ENCODE results near the gene LRP6. TPM values are rescaled to one million over a fixed set of nuclear protein-coding genes. Genes with fewer than 3 reads are reported as not detected.

The LRP6 gene
- total RNA-seq, 1 donor from 2014 or later: 40.9 TPM

DNA sequence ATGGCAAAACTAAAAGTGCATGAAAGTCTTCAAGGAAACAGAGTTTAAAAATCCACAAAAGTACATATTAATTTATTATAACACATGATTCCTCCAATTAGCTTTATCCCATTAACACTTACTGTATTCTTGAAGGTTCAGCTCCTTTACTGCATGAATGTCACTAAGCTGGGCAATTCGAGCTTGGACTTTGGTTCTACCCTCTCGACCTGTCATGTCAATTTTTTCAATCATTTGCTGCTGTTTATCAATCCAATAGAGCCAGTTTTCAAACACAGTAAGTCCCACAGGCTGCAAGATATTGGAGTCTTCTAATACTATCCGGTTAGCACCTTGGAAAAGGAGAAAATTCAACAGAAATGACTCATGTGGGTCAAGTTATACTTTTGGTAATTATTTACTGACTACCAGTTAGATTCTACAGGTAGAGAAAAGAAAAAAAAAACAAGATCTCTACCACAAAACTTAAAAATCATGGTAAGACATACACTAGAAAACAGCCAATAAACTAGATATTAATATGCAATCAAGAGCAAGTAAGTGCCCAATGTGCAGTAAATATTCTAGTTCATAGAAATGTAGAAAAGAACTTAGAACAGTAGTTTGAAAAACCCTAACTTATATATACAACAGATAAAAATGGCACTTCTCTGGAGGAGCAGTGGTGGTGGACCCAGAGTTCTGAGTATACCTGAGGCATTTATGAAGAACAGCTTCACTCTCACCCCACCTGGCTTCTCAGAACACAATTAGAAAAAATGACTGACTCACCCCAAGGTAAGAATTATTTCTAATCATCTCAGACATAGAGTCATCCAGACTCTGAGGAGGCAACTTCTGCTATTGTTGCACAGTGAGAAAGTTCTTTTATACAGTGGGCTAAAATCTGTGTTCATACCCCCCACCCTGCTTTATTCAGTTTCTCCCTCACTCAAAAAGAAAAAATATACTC, 128.4 kb downstream of the LRP6 start:
- DNase-seq (ENCODE audit: low read depth) (no peak), FAIRE-seq (no peak)
- H3K27ac Mint-ChIP-seq (ENCODE audit: unreplicated experiment): no peak overlapping the region
- H3K9me3 ChIP-seq (ENCODE audit: insufficient read depth, low read depth, low read length): no peaks in the 10 kb centered on the region
- TF ChIP-seq CTCF (IDR thresholded peaks at IDR 0.05; ENCODE audit: insufficient read depth, low read depth, low read length): no peak
- no peak for TF ChIP-seq EZH2 (IDR thresholded peaks at IDR 0.05; ENCODE audit: insufficient read depth, low read length)
- no peak overlapping the region for H3K4me3 Mint-ChIP-seq (ENCODE audit: unreplicated experiment)
- H3K4me3 ChIP-seq (ENCODE audit: insufficient read depth, low read depth, low read length): no peak overlapping the region
- H3K4me1 ChIP-seq (ENCODE audit: insufficient read depth, low read length): no peaks in the 10 kb centered on the region
- H3K36me3 Mint-ChIP-seq (ENCODE audit: low read depth, unreplicated experiment): peaks cover 4% of the 10 kb centered on the region
- H3K79me2 ChIP-seq (ENCODE audit: insufficient read depth, low read length): no peaks in the 10 kb centered on the region
- H3K36me3 ChIP-seq (ENCODE audit: insufficient read depth, low read length): peaks cover 6% of the 10 kb centered on the region
- peaks cover 6% of the 10 kb centered on the region for H3K4me1 Mint-ChIP-seq (ENCODE audit: low read depth, unreplicated experiment)
- H2AFZ ChIP-seq (ENCODE audit: low read depth, low read length): no peak overlapping the region
- H4K20me1 ChIP-seq (ENCODE audit: insufficient read depth, low read length): no peaks in the 10 kb centered on the region
- no peak overlapping the region for H3K9ac ChIP-seq (ENCODE audit: low read length)
- no peaks in the 10 kb centered on the region for H3K27me3 ChIP-seq (ENCODE audit: insufficient read depth, low read length)
- H3K27me3 Mint-ChIP-seq (ENCODE audit: low read depth, unreplicated experiment): no peaks in the 10 kb centered on the region
- H3K27ac ChIP-seq (ENCODE audit: low read depth, low read length): no peak overlapping the region
- no peaks in the 10 kb centered on the region for H3K9me3 Mint-ChIP-seq (ENCODE audit: unreplicated experiment)
- no peak overlapping the region for H3K4me2 ChIP-seq (ENCODE audit: low read length)

DNA sequence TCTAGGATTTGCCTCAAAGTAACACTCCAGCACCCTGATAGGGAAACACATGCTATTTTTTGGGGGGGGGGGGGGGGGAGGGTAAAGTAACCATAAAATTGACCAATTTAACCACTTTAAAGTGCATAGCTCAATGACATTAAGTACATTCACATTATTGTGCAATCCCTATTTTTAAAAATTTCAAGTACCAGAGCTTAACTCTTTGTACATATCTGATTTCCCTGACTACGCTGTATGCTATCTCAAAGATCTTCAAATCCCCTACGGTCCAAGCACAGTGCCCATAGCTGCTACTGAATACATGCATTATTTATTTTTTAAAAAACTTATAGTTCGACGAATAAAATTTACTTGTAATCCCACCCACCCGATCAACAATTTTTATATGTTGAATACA, 133.1 kb downstream of the LRP6 start:
- no peak overlapping the region for H3K9ac ChIP-seq (ENCODE audit: low read length)
- no peaks in the 10 kb centered on the region for H3K27me3 Mint-ChIP-seq (ENCODE audit: low read depth, unreplicated experiment)
- TF ChIP-seq CTCF (IDR thresholded peaks at IDR 0.05; ENCODE audit: insufficient read depth, low read depth, low read length) (no peak), EZH2 (IDR thresholded peaks at IDR 0.05; ENCODE audit: insufficient read depth, low read length) (no peak)
- peaks cover 5% of the 10 kb centered on the region for H3K4me1 Mint-ChIP-seq (ENCODE audit: low read depth, unreplicated experiment)
- peaks cover 8% of the 10 kb centered on the region for H3K36me3 Mint-ChIP-seq (ENCODE audit: low read depth, unreplicated experiment)
- FAIRE-seq (no peak), DNase-seq (ENCODE audit: low read depth) (no peak)
- H3K36me3 ChIP-seq (ENCODE audit: insufficient read depth, low read length): peaks cover 13% of the 10 kb centered on the region
- H3K27ac Mint-ChIP-seq (ENCODE audit: unreplicated experiment): no peak overlapping the region
- H3K4me3 Mint-ChIP-seq (ENCODE audit: unreplicated experiment): no peak overlapping the region
- H3K27ac ChIP-seq (ENCODE audit: low read depth, low read length): no peak overlapping the region
- H4K20me1 ChIP-seq (ENCODE audit: insufficient read depth, low read length): no peaks in the 10 kb centered on the region
- H3K4me2 ChIP-seq (ENCODE audit: low read length): no peak overlapping the region
- H3K9me3 ChIP-seq (ENCODE audit: insufficient read depth, low read depth, low read length): no peaks in the 10 kb centered on the region
- no peaks in the 10 kb centered on the region for H3K79me2 ChIP-seq (ENCODE audit: insufficient read depth, low read length)
- H3K27me3 ChIP-seq (ENCODE audit: insufficient read depth, low read length): no peaks in the 10 kb centered on the region
- H3K4me1 ChIP-seq (ENCODE audit: insufficient read depth, low read length): no peaks in the 10 kb centered on the region
- no peak overlapping the region for H3K4me3 ChIP-seq (ENCODE audit: insufficient read depth, low read depth, low read length)
- H2AFZ ChIP-seq (ENCODE audit: low read depth, low read length): no peak overlapping the region
- H3K9me3 Mint-ChIP-seq (ENCODE audit: unreplicated experiment): no peaks in the 10 kb centered on the region

GRCh38 chr12:12133259-12133658, 133.6 kb downstream of the LRP6 start:
- no peaks in the 10 kb centered on the region for H4K20me1 ChIP-seq (ENCODE audit: insufficient read depth, low read length)
- TF ChIP-seq CTCF (IDR thresholded peaks at IDR 0.05; ENCODE audit: insufficient read depth, low read depth, low read length): no peak
- no peak for TF ChIP-seq EZH2 (IDR thresholded peaks at IDR 0.05; ENCODE audit: insufficient read depth, low read length)
- H3K4me1 ChIP-seq (ENCODE audit: insufficient read depth, low read length): no peaks in the 10 kb centered on the region
- Mint-ChIP-seq H3K9me3 (ENCODE audit: unreplicated experiment) (no peaks in the 10 kb centered on the region), H3K27ac (ENCODE audit: unreplicated experiment) (no peak overlapping the region), H3K4me3 (ENCODE audit: unreplicated experiment) (no peak overlapping the region), H3K36me3 (ENCODE audit: low read depth, unreplicated experiment) (peaks cover 8% of the 10 kb centered on the region), H3K4me1 (ENCODE audit: low read depth, unreplicated experiment) (peaks cover 3% of the 10 kb centered on the region), H3K27me3 (ENCODE audit: low read depth, unreplicated experiment) (no peaks in the 10 kb centered on the region)
- no peak overlapping the region for H2AFZ ChIP-seq (ENCODE audit: low read depth, low read length)
- no peak overlapping the region for H3K4me3 ChIP-seq (ENCODE audit: insufficient read depth, low read depth, low read length)
- H3K79me2 ChIP-seq (ENCODE audit: insufficient read depth, low read length): no peaks in the 10 kb centered on the region
- no peaks in the 10 kb centered on the region for H3K27me3 ChIP-seq (ENCODE audit: insufficient read depth, low read length)
- no peak overlapping the region for H3K27ac ChIP-seq (ENCODE audit: low read depth, low read length)
- DNase-seq (ENCODE audit: low read depth) (no peak), FAIRE-seq (no peak)
- H3K9me3 ChIP-seq (ENCODE audit: insufficient read depth, low read depth, low read length): no peaks in the 10 kb centered on the region
- H3K36me3 ChIP-seq (ENCODE audit: insufficient read depth, low read length): peaks cover 13% of the 10 kb centered on the region
- no peak overlapping the region for H3K9ac ChIP-seq (ENCODE audit: low read length)
- H3K4me2 ChIP-seq (ENCODE audit: low read length): no peak overlapping the region

Measured in astrocyte (in vitro differentiated cells and primary cell).